Smooth muscle cell (in vitro differentiated cells): ENCODE results near the gene NR5A2. TPM values are rescaled to one million over a fixed set of nuclear protein-coding genes. Genes with fewer than 3 reads are reported as not detected.

Experiments
- DNase-seq: peaks from one replicate; lab custom pipeline; 2025; ENCODE audit not compliant: unreplicated experiment; lab: John Stamatoyannopoulos, UW
- H2AFZ ChIP-seq: fragments of 200-600 bp; sonication (generic); 2 replicates; pipeline ENCODE4 v1.6.0; 2016; ENCODE audit warnings: antibody characterized with exemption, low read depth, mild to moderate bottlenecking
- H3F3A ChIP-seq: fragments of 200-600 bp; sonication (generic); 2 replicates; pipeline ENCODE4 v1.6.0; 2017; ENCODE audit warnings: antibody characterized with exemption, low read depth
- H3K27ac ChIP-seq: fragments of 200-600 bp; sonication (generic); 2 replicates; pipeline ENCODE4 v1.5.1; 2016; ENCODE audit warnings: low read depth, mild to moderate bottlenecking
- H3K27me3 ChIP-seq: fragments of 200-600 bp; sonication (generic); 2 replicates; pipeline ENCODE4 v1.6.1; 2016; ENCODE audit warnings: low read depth, mild to moderate bottlenecking
- H3K36me3 ChIP-seq: fragments of 200-600 bp; sonication (generic); 2 replicates; pipeline ENCODE4 v1.5.1; 2016; ENCODE audit warnings: low read depth
- H3K4me1 ChIP-seq: fragments of 200-600 bp; sonication (generic); 2 replicates; pipeline ENCODE4 v1.5.1; 2016; ENCODE audit warnings: low read depth
- H3K4me2 ChIP-seq: fragments of 200-600 bp; sonication (generic); 2 replicates; pipeline ENCODE4 v1.6.0; 2016; ENCODE audit warnings: mild to moderate bottlenecking
- H3K4me3 ChIP-seq: fragments of 200-600 bp; sonication (generic); 2 replicates; pipeline ENCODE4 v1.5.1; 2016; ENCODE audit warnings: mild to moderate bottlenecking
- H3K79me2 ChIP-seq: fragments of 200-600 bp; sonication (generic); 2 replicates; pipeline ENCODE4 v1.6.0; 2016; ENCODE audit warnings: low read depth, mild to moderate bottlenecking
- H3K9ac ChIP-seq: fragments of 200-600 bp; sonication (generic); 2 replicates; pipeline ENCODE4 v1.6.0; 2016; ENCODE audit warnings: low read depth
- H3K9me3 ChIP-seq: fragments of 200-600 bp; sonication (generic); replicated peaks from 2 replicates; pipeline ENCODE4 v1.5.1; 2016; ENCODE audit warnings: low read depth
- H4K20me1 ChIP-seq: fragments of 200-600 bp; sonication (generic); 2 replicates; pipeline ENCODE4 v1.6.0; 2016; ENCODE audit warnings: low read depth
- WGBS: methylation state at CpG from one replicate; pipeline ENCODE4 v1.1.7; 2016; ENCODE audit warnings: low lambda C conversion rate; 5-methylcytosine and 5-hydroxymethylcytosine counted together
- polyA plus RNA-seq: library from polyadenylated mRNA; unstranded; fragments of >200 nt; fragmentation: Nextera tagmentation; extraction: Ambion mirVana; gene quantifications from 2 replicates; pipeline ENCODE4 v1.2.1, GENCODE V29; 2016
- total RNA-seq: library from RNA; depleted of rRNA; stranded (reverse); fragments of >200 nt; gene quantifications from 2 replicates; pipeline ENCODE4 v1.2.3, GENCODE V29; 2014
- TF ChIP-seq, protein P1 (sequence below): fragments of 200-600 bp; sonication (generic); IDR thresholded peaks from 2 replicates; pipeline ENCODE4 v1.5.1; 2017; ENCODE audit warnings: borderline replicate concordance, mild to moderate bottlenecking, antibody characterized with exemption; ENCODE audit not compliant: insufficient read depth, poor library complexity, severe bottlenecking

The NR5A2 gene
- total and polyA plus RNA-seq, 2 experiments from 2014 or later = 0.14 to 0.22 TPM

DNA sequence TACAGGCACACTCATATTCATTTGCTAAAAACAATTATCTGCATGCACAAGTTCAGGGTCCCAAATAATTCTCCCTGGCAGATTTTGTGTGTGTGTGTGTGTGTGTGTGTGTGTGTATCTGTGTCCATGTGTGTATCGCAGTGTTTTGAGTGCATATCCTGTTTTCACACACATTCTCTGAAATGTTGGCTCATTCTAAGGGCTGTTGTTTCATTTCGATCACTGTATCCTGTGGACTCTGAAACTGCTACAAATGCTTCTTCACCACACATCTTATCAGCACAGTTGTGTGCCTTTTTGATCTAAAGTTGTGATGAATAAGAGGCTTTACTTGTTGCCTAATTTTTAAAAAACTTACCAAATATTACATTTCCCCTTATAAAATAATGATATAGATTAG, 34.6 kb downstream of the NR5A2 start:
- peaks cover 10% of the 10 kb centered on the region for H3K27me3 ChIP-seq
- WGBS = 81% methylated on average over 2 of the region's 2 CpGs
- no peak overlapping the region for H3K27ac ChIP-seq
- no peaks in the 10 kb centered on the region for H3K4me1 ChIP-seq
- no peak for DNase-seq
- H4K20me1 ChIP-seq = no peaks in the 10 kb centered on the region
- H3F3A ChIP-seq = no peaks in the 10 kb centered on the region
- H2AFZ ChIP-seq = no peak overlapping the region
- no peaks in the 10 kb centered on the region for H3K79me2 ChIP-seq
- H3K36me3 ChIP-seq = no peaks in the 10 kb centered on the region
- no peaks in the 10 kb centered on the region for H3K9me3 ChIP-seq
- no peak overlapping the region for H3K9ac ChIP-seq
- no peak overlapping the region for H3K4me2 ChIP-seq
- no peak overlapping the region for H3K4me3 ChIP-seq
- TF ChIP-seq, protein P1, sequence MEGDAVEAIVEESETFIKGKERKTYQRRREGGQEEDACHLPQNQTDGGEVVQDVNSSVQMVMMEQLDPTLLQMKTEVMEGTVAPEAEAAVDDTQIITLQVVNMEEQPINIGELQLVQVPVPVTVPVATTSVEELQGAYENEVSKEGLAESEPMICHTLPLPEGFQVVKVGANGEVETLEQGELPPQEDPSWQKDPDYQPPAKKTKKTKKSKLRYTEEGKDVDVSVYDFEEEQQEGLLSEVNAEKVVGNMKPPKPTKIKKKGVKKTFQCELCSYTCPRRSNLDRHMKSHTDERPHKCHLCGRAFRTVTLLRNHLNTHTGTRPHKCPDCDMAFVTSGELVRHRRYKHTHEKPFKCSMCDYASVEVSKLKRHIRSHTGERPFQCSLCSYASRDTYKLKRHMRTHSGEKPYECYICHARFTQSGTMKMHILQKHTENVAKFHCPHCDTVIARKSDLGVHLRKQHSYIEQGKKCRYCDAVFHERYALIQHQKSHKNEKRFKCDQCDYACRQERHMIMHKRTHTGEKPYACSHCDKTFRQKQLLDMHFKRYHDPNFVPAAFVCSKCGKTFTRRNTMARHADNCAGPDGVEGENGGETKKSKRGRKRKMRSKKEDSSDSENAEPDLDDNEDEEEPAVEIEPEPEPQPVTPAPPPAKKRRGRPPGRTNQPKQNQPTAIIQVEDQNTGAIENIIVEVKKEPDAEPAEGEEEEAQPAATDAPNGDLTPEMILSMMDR = no peak

DNA sequence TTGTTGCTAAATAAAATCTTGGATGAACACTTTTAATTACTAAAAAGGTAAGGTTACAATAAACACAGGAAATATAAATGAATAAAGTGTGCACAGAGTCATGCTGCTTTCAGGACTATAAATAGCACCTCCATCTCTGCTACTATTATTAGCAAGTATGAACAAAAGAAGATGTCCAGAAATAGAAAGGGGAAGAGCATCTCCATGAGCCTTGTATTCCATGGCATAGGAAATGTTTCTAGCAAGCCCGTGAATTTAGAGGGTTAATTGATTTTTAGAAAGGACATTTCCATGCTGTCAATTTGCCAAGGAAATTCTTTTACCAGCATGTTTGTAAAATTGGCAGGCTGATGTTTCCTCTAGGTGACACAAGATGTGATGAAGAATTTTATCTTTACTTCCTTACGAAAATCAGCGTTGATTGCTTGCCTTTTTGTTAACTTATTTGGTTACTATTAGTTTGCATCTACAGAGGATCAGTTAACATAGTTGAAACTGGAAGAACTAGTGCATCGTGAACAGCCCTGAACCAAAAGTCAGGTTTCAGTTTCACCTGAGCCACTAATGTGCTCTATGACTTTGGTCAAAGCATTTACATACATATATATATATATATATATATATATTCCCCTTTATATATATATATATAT, 45.3 kb downstream of the NR5A2 start:
- no peaks in the 10 kb centered on the region for H3K9me3 ChIP-seq
- no peaks in the 10 kb centered on the region for H4K20me1 ChIP-seq
- no peak overlapping the region for H3K27ac ChIP-seq
- H3K36me3 ChIP-seq = no peaks in the 10 kb centered on the region
- H3K4me2 ChIP-seq = no peak overlapping the region
- TF ChIP-seq, protein P1 = no peak
- 90% methylated on average over 4 of the region's 4 CpGs for WGBS
- no peak overlapping the region for H3K9ac ChIP-seq
- H3K79me2 ChIP-seq = no peaks in the 10 kb centered on the region
- H3F3A ChIP-seq = no peaks in the 10 kb centered on the region
- no peak overlapping the region for H2AFZ ChIP-seq
- H3K27me3 ChIP-seq = peaks cover 27% of the 10 kb centered on the region
- no peaks in the 10 kb centered on the region for H3K4me1 ChIP-seq
- no peak for DNase-seq
- no peak overlapping the region for H3K4me3 ChIP-seq

DNA sequence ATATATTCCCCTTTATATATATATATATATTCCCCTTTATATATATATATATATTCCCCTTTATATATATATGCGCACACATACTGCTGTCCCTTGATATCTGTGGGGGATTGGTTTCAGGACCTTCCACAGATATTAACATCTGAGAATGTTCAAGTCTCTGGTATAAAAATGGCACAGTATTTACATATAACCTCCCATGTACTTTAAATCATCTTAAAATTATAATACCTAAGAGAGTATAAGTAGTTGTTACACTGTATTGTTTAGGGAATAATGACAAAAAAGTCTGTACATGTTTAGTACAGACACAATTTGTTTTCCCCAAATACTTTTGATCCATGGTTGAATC, 45.8 kb downstream of the NR5A2 start:
- peaks cover 23% of the 10 kb centered on the region for H3K27me3 ChIP-seq
- DNase-seq = no peak

More for the DNA sequence above, 45.8 kb downstream of the NR5A2 start:
- no peak overlapping the region for H3K9ac ChIP-seq
- H3K9me3 ChIP-seq = no peaks in the 10 kb centered on the region
- WGBS = 97% methylated on average over 1 of the region's 1 CpG
- H2AFZ ChIP-seq = no peak overlapping the region
- H3K4me1 ChIP-seq = no peaks in the 10 kb centered on the region
- H3K79me2 ChIP-seq = no peaks in the 10 kb centered on the region
- H4K20me1 ChIP-seq = no peaks in the 10 kb centered on the region
- no peaks in the 10 kb centered on the region for H3F3A ChIP-seq
- no peaks in the 10 kb centered on the region for H3K36me3 ChIP-seq
- H3K4me2 ChIP-seq = no peak overlapping the region
- no peak overlapping the region for H3K4me3 ChIP-seq
- H3K27ac ChIP-seq = no peak overlapping the region
- TF ChIP-seq, protein P1 = no peak
